ENCODE data around the gene PROCA1. TPM values are rescaled to one million over a fixed set of nuclear protein-coding genes. Genes with fewer than 3 reads are reported as not detected.

The PROCA1 gene
- total and polyA plus RNA-seq, 9 of the 15 experiments (the other 6 are each of a cell fraction or from before 2014, with no cell fraction given) = 0.78 to 16.2 (median 5.6) TPM

GRCh38 chr17:28738680-28739384, 27.1 kb upstream of the PROCA1 start:
- intact Hi-C loops (cut with micrococcal nuclease) (no loop called here), in situ Hi-C loops (cut with MboI) (no loop called here)
- H3K36me3 ChIP-seq (ENCODE audit: control insufficient read depth, insufficient read depth, low read length) = peaks cover 6% of the 10 kb centered on the region; the same call in 2 of the 3 replicates
- 83% methylated on average over 10 of the region's 10 CpGs for WGBS (ENCODE audit: insufficient coverage, low coverage, missing lambda C conversion rate)
- no peak overlapping the region for H3K27ac ChIP-seq (ENCODE audit: extremely low read depth, low read depth, low read length)
- ChIA-PET CTCF (ENCODE audit: low intra/inter-chr PET ratio) (no interaction called here), POLR2A (interaction anchor here (0.6 to 17.4 kb wide), 2 partner anchors 14 to 95 kb away, joined by 4 to 367 read pairs; partner anchors contain the start of genes NEK8, RPL23A and TLCD1)
- peaks cover 47 to 77% of the 10 kb centered on the region in 2 experiments for H3K4me1 ChIP-seq (replicated peaks in 1 of 2; ENCODE audit: control insufficient read depth in 2 of 2, insufficient read depth in 2 of 2, low read length in 2 of 2)
- ATAC-seq (no peak), DNase-seq (ENCODE audit: extremely low read depth in 1 of 4, low spot score in 3 of 4) (no peak), FAIRE-seq (no peak)
- no peaks in the 10 kb centered on the region for H4K20me1 ChIP-seq (replicated peaks; ENCODE audit: control insufficient read depth, insufficient read depth, low read length)
- no peaks in the 10 kb centered on the region for H3K27me3 ChIP-seq (ENCODE audit: control insufficient read depth in 2 of 2, insufficient read depth in 2 of 2, low read length in 2 of 2)
- H3K9me3 ChIP-seq (replicated peaks; ENCODE audit: control insufficient read depth, insufficient read depth, low read depth, low read length) = no peaks in the 10 kb centered on the region
- H2AFZ ChIP-seq (ENCODE audit: low read depth, low read length) = no peak overlapping the region
- no TSS peak for BruUV-seq (replicated peaks)
- H3K9me1 ChIP-seq (ENCODE audit: control insufficient read depth, insufficient read depth, low read length) = no peaks in the 10 kb centered on the region
- H3K4me2 ChIP-seq (ENCODE audit: insufficient read depth, low read length) = no peak overlapping the region
- H3K9ac ChIP-seq (ENCODE audit: insufficient read depth in 1 of 2, low read depth in 2 of 2, low read length in 2 of 2) = peak overlapping the region in 1 of 2 experiments; percentile 82; a peak in 2 of 4 replicates
- no peak overlapping the region for H3K4me3 ChIP-seq
- peaks cover 6% of the 10 kb centered on the region; the same call in 2 of the 3 replicates for H3K79me2 ChIP-seq (ENCODE audit: control insufficient read depth, insufficient read depth, low read length)
- TF ChIP-seq FOXA1 (IDR thresholded peaks at IDR 0.05; ENCODE audit: borderline replicate concordance) (no peak), ZBTB43 (CRISPR knock-in tag; IDR thresholded peaks at IDR 0.05) (no peak), PTBP1 (IDR thresholded peaks at IDR 0.05; ENCODE audit: low read depth, low read length) (no peak), POLR2AphosphoS5 (IDR thresholded peaks at IDR 0.05; ENCODE audit: control insufficient read depth, insufficient read depth, low read depth, low read length) (no peak), ZKSCAN1 (IDR thresholded peaks at IDR 0.05; ENCODE audit: low read depth, low read length) (no peak), SPI1 (IDR thresholded peaks at IDR 0.05; ENCODE audit: borderline replicate concordance, low read depth, low read length) (no peak), BHLHE40 (IDR thresholded peaks at IDR 0.05; ENCODE audit: low read length) (no peak), ZSCAN29 (IDR thresholded peaks at IDR 0.05) (no peak), SREBF2 (CRISPR knock-in tag; IDR thresholded peaks at IDR 0.05) (no peak), DDX20 (tag; IDR thresholded peaks at IDR 0.05; ENCODE audit: low read depth) (no peak)
- TF ChIP-seq, protein P1, sequence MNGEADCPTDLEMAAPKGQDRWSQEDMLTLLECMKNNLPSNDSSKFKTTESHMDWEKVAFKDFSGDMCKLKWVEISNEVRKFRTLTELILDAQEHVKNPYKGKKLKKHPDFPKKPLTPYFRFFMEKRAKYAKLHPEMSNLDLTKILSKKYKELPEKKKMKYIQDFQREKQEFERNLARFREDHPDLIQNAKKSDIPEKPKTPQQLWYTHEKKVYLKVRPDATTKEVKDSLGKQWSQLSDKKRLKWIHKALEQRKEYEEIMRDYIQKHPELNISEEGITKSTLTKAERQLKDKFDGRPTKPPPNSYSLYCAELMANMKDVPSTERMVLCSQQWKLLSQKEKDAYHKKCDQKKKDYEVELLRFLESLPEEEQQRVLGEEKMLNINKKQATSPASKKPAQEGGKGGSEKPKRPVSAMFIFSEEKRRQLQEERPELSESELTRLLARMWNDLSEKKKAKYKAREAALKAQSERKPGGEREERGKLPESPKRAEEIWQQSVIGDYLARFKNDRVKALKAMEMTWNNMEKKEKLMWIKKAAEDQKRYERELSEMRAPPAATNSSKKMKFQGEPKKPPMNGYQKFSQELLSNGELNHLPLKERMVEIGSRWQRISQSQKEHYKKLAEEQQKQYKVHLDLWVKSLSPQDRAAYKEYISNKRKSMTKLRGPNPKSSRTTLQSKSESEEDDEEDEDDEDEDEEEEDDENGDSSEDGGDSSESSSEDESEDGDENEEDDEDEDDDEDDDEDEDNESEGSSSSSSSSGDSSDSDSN (IDR thresholded peaks at IDR 0.05; ENCODE audit: borderline replicate concordance in 1 of 2, low read depth in 2 of 2, low read length in 2 of 2) = no peak
